ENCODE data around the gene MSH2.

DNA sequence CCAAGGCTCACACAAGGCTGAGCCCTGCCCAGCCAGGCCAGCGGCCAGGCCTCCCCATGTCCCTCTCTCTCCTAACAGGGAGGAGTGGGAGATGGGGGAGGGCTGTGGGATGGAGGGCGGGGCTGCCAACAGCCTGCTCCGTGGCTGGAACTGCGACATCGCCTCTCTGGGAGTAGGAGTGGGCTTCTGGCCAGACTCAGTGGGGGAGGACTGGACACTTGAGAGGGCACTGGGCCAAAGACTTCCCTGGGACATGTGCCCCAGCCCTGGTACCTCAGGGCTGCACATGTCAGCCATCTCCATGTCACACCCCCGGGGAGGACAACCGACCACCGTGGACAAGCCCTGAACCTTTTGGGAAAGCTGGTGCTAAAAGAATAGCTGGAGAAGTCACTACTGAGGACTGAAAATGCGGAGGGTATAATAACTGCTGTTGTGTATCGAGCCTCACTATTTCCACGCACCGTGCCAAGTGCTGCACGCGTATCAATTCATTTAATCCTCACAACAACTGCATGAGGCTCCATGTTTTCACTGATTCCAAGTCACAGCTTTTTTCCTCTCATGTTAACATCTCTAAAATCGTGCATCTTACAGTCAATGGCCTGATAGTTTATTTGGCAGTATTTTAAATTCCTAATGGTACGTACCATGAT is 127.3 kb downstream of the MSH2 start:
- TF ChIP-seq POLR2A (IDR thresholded peaks at IDR 0.05) (no peak), POLR2AphosphoS5 (IDR thresholded peaks at IDR 0.05) (peak in 1 of 3 donors; percentile 13)
- TF ChIP-seq, protein P1, sequence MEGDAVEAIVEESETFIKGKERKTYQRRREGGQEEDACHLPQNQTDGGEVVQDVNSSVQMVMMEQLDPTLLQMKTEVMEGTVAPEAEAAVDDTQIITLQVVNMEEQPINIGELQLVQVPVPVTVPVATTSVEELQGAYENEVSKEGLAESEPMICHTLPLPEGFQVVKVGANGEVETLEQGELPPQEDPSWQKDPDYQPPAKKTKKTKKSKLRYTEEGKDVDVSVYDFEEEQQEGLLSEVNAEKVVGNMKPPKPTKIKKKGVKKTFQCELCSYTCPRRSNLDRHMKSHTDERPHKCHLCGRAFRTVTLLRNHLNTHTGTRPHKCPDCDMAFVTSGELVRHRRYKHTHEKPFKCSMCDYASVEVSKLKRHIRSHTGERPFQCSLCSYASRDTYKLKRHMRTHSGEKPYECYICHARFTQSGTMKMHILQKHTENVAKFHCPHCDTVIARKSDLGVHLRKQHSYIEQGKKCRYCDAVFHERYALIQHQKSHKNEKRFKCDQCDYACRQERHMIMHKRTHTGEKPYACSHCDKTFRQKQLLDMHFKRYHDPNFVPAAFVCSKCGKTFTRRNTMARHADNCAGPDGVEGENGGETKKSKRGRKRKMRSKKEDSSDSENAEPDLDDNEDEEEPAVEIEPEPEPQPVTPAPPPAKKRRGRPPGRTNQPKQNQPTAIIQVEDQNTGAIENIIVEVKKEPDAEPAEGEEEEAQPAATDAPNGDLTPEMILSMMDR (IDR thresholded peaks at IDR 0.05 in 8 of 11, conservative IDR thresholded peaks at IDR 0.05 in 3 of 11): no peak

Data from spleen (tissue), 7 donors.